Left colon (tissue), 2 donors: Measurements from ENCODE around the gene ZNF607. TPM values are rescaled to one million over a fixed set of nuclear protein-coding genes. Genes with fewer than 3 reads are reported as not detected.
A peak's percentile ranks its signal among the peaks of the same experiment; 100 is the strongest.

Experiments
- ATAC-seq: fragments of 200-7000 bp; cut with Tn5 transposase; one replicate; pipeline ENCODE4 v1.9.1; 2020; ENCODE audit warnings: mild to moderate bottlenecking, moderate library complexity
- DNase-seq, 2 donors: peaks; one replicate each; pipeline ENCODE4 v3.0.0-alpha.2; 2020
- intact Hi-C, 2 donors: fragments of 100-400 bp; cut with DNase I in 1 of 2; cut with micrococcal nuclease in 1 of 2; formaldehyde crosslinking; loops; one replicate each; pipeline versions ENCODE4 v1.11.2 to v1.14.0; 2022; cut with DNase I, micrococcal nuclease
- total RNA-seq, 2 donors: library from RNA; stranded (reverse); fragmentation: NEBNext Ultra II Directional; extraction: Animal tissue kit (Norgen Biotek cat#: 25700); gene quantifications; one replicate each; pipeline ENCODE4 v1.2.1, GENCODE V29; 2021
- donor health status: DM: no; HTN: no; CAD: no.
- donor health status: DM: yes; HTN: yes; CAD: no.

ZNF607 gene
- total RNA-seq, 2 donors from 2014 or later, result 5.7 to 6.1 TPM

GRCh38 chr19:37655301-37655688 lies 64.3 kb downstream of the ZNF607 start, which contains the start of gene ZFP30:
Gene ZFP30, minus strand, starts transcription at chr19:37655465. Its CDS starts 7,643 bp downstream, at chr19:37647822.
- peak; percentile 92 for ATAC-seq
- intact Hi-C loops, result loop anchor here in 1 of 2 donors (10.0 kb wide), 1 partner anchor 60 kb away; the partner anchor contains the start of genes ZNF540 and ZNF571
- peak; percentile 82 to 89 for DNase-seq

GRCh38 chr19:37654629-37655300 lies 64.8 kb downstream of the ZNF607 start:
- intact Hi-C loops, result loop anchor here in 1 of 2 donors (10.0 kb wide), 1 partner anchor 60 kb away; the partner anchor contains the start of genes ZNF540 and ZNF571
- DNase-seq (peak; percentile 42 to 63), ATAC-seq (peak; percentile 67)

- intact Hi-C loops, result loop anchor here in 1 of 2 donors (10.0 kb wide), 1 partner anchor 59 kb away; the partner anchor contains the start of genes ZNF540 and ZNF571
- DNase-seq, result no peak
- no peak for ATAC-seq
These were observed 65.4 kb downstream of the ZNF607 start for GRCh38 chr19:37654118-37654517.

Other genes with a start within 250 kb of the ZNF607 start
- 1 to 10 TPM; 2.6 to 3.2 TPM for gene ZNF793, start 212.8 kb downstream of the ZNF607 start, total RNA-seq
- gene ZNF571, start 125.0 kb downstream of the ZNF607 start, total RNA-seq, result 1 to 10 TPM; 2.6 to 2.8 TPM
- gene ZNF540, start 124.9 kb downstream of the ZNF607 start, total RNA-seq, result 1 to 10 TPM in 1 of 2 donors, under 1 TPM in 1; 0.92 to 1.3 TPM
- 1 to 10 TPM; 6.4 to 8.3 TPM for gene ZFP30, start 64.3 kb downstream of the ZNF607 start, total RNA-seq
- gene ZNF573, start 59.8 kb upstream of the ZNF607 start, total RNA-seq, result 1 to 10 TPM; 6.0 to 7.4 TPM
- not detected for gene WDR87, start 186.8 kb upstream of the ZNF607 start, total RNA-seq
- gene SIPA1L3, start 187.4 kb upstream of the ZNF607 start, total RNA-seq, result 100 to 1,000 TPM; 136 to 180 TPM